ENCODE results near the gene LGALS14.

- TF ChIP-seq CTCF (IDR thresholded peaks at IDR 0.05; ENCODE audit: insufficient read depth, low read depth, low read length) (no peak), EZH2 (IDR thresholded peaks at IDR 0.05; ENCODE audit: insufficient read depth, low read length) (no peak)
Measured at GRCh38 chr19:39680593-39680992, 23.7 kb upstream of the LGALS14 start.
